Endometrial microvascular endothelial cells (primary cell): Measurements from ENCODE around the gene ABCB7. TPM values are rescaled to one million over a fixed set of nuclear protein-coding genes. Genes with fewer than 3 reads are reported as not detected.
"Not testable (repeated sequence)": the region's sequence is repeated elsewhere in the genome, so short reads cannot be mapped to it uniquely, and the experiment has no call there.

Experiments used
- in situ Hi-C: cut with HindIII; loops from 2 replicates; pipeline ENCODE4 v1.10.0; 2017; ENCODE audit warnings: low sequenced_read_pairs, low pct_unique_long_range_greater_than_20kb; ENCODE audit errors: inconsistent ontology term
- total RNA-seq: library from RNA; depleted of rRNA; stranded (reverse); fragments of >200 nt; gene quantifications from one replicate; pipeline ENCODE4 v1.2.3, GENCODE V29; 2015; ENCODE audit errors: inconsistent ontology term

The ABCB7 gene
- total RNA-seq, 1 donor from 2014 or later = 54.4 TPM

DNA sequence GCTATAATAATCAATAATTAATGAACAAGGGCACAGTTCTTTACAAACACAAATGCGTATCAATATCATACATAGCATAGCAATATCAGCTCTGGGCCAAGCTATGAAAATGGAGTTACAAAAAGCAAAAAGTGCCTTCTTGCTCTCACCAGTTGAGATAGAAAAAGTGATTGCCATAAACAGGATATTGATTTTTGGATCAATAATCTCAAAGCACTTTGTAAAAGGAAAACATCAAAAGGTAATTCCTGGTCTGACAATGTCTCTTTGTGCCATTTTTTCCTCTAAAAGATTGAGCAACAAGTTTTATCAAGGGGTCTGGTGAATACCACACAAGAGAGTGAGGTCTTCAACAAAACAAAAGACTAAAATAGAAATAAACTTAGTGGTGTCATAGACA is 42.4 kb downstream of the ABCB7 start:
- in situ Hi-C loops = no loop called here

DNA sequence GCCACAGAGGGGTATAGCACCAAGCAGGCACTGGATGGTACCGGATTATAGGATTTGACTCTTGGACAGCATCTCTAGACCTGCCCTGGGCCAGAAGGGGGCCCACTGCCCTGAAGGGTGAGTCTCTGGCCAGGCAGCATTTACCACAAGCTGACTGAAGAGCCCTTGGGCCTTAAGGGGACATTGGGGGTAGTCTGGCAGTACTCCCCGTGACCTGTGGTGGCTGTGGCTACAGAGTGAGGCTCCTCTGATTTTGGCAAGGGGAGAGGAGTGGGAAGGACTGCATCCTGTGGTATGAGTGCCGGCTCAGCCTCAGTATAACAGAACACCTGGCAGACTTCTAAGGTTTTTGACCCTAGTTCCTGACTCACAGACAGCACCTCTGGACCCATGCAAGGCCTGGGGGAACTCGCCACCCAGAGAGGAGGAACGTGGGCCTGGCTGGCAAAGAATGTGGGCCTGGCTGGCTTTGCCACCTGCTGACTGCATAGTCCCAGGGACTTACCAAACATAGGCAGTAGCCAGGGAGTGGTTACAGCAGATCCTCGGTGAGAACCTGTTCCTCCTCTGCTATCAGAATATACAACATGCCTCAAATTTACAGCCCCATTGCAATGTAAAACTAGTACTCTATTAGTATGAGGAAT is 48.1 kb downstream of the ABCB7 start:
- in situ Hi-C loops = no loop called here

DNA sequence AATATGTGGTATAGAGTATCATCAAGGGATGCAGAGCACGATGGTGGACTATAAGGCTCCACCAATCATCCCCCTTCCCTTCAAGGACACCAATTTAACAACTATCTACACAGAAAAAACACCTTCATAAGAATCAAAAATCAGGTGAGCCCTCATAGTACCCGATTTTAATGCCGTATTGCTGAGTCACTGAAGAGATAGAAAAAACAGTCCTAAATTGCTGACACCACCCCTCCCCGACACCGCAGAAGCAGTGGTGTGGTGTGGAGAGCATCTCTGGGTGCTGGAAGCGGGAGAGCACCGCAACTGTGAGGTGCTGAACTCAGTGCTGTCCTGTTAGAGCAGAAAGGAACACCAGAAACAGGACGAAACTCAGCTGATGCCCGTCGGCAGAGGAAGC is 49.3 kb downstream of the ABCB7 start:
- in situ Hi-C loops = no loop called here

GRCh38 chrX:75096331-75096730 is 59.8 kb downstream of the ABCB7 start:
- in situ Hi-C loops = no loop called here

DNA sequence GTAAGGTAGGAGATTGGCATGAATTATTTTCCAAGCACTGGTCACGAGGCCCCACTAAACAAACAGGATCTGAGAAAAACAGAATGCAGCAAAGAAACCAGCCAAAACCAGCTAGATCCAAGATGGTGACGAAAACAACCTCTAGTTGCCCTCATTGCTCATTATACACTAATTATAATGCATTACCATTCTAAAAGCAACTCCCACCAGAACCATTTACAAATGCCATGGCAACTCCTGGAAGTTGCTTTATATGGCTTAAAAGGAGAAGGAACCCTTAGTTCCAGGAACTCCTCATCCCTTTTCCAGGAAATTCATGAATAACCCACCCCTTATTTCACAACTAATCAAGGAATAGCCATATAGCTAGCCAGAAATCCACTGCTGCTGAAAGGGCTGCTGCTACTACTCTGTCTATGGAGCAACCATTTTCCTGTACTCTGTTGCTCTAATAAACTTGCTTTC is 69.3 kb downstream of the ABCB7 start:
- in situ Hi-C loops = no loop called here

- in situ Hi-C loops = no loop called here
Observed at GRCh38 chrX:75084757-75085156, 71.3 kb downstream of the ABCB7 start.

GRCh38 chrX:75076429-75076828 is 79.7 kb downstream of the ABCB7 start:
- in situ Hi-C loops = no loop called here

DNA sequence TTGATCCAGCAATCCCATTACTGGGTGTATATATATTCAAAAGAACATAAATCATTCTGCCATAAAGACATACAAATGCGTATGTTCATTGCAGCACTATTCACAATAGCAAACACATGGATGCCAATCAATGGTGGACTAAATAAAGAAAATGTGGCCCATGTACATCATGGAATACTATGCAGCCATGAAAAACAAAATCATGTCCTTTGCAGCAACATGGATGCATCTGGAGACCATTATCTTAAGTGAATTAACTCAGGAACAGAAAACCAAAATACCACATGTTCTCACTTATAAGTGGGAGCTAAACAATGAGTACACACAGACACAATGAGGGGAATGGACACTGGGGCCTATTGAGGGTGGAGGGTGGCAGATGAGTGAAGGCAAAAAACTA is 81.6 kb downstream of the ABCB7 start:
- in situ Hi-C loops = no loop called here

DNA sequence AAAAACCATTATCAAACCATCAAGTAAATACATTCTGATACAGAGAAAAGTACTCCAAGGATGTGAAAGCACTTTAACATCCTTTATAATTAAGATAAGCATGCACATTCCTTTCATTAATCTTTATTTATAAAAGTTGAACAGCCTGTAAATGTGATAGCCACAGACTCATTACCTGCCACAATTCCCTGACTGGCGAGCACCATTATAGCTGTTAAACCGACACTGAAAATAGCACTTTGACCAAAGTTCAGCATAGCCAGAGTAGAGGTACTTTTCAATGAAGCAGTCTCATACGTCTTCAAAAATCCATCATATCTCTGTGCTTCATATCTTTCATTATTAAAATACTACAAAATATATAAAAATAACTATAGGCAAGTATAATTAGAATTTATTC is 84.7 kb downstream of the ABCB7 start:
- in situ Hi-C loops = no loop called here

DNA sequence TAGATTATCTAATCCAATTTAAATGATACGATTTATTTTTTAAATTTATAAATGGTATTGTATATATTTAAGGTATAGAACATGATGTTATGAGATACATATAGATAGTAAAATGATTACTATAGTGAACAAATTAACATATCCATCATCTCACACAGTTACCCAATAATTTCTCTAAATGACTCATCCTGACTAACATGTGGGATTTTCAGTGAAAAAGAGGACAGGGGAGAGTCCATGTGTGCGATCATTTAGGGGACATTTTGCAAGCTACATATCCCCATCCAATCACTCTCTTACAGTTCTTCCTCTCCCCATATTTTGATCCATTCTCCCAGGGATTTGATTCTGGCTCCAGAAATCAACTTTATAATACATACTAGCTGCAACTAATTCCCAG is 88.2 kb downstream of the ABCB7 start:
- in situ Hi-C loops = no loop called here

DNA sequence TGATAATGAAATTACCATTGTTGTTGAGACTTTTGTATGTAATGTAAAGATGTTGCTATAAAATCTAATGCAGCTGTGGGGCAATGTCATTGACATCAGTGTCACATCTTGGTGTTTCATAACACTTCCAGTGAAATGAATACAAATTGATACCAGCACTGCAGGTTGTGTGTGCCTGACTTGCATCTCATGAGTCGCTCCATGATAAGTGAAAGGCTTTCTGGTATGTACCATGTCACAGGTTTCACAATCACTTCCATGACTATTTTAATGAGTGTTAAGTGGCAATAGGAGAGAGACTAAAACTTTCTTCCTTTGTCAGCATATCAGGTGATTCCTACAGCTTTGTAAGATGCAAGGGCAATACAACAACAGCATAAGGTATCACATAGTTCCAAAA is 94.4 kb downstream of the ABCB7 start:
- in situ Hi-C loops = no loop called here

DNA sequence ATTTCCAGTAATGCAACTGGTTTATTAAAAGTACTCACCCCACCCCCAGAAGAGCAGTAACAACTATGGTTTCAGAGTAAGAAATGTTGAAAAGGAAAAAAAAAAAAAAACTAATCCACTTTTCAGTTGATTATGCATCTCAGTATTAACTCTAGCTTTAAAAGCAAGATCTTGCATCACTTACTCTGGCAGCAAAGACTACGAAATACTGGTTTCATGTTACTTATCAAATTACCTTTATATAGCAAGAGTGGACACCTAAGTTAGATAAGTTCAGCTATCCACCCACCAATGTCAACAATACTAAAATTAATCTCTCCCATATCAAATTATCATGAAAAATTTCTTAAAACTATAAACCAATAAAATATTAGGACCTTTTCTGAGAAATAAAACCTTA is 105.0 kb downstream of the ABCB7 start:
- in situ Hi-C loops = no loop called here

DNA sequence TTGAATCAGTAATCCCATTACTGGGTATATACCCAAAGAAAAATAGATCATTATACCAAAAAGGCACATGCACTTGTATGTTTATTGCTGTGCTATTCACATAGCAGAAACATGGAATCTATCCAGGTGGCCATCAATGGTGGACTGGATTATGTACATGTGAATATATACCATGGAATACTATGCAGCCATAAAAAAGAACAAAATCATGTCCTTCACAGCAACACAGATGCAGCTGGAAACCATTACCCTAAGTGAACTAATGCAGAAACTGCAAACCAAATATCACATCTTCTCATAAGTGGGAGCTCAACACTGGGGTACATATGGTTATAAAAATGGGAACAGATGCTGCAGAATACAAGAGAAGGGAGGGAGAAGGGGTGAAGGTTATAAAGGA is 110.7 kb downstream of the ABCB7 start:
- in situ Hi-C loops = no loop called here

- in situ Hi-C loops = not testable (repeated sequence)
Observed at GRCh38 chrX:75044142-75044541, 111.9 kb downstream of the ABCB7 start.

DNA sequence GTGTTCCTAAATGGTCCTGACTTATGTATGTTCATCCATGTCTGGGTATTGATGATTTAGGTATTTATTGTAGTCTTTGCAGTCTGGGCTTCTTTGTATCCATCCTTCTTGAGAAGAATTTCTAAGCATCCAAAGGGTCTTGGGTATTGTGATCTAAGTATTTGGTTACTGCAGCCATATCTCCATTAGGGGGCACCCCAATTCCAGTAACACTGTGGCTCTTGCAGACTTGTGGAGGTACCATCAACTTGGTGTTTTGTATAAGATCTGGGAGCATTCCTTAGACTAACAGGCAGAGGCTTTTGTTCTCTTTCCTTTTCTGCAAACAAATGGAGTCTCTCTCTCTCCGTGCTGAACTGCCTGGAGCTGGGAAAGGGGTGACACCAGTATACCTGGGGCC is 117.2 kb downstream of the ABCB7 start:
- in situ Hi-C loops = no loop called here

Other genes with a start within 250 kb of the ABCB7 start
- not detected for gene NEXMIF, start 230.8 kb downstream of the ABCB7 start, total RNA-seq
- 13.8 TPM for gene UPRT, start 117.8 kb upstream of the ABCB7 start, total RNA-seq